GM21526 (cell line): ENCODE results near the gene ASF1B.

Experiments
- ATAC-seq: cut with Tn5 transposase; IDR thresholded peaks from one replicate; pipeline ENCODE4 v1.9.1; 2021; ENCODE audit warnings: moderate library complexity; ENCODE audit not compliant: unreplicated experiment, low FRiP score

The ASF1B gene

DNA sequence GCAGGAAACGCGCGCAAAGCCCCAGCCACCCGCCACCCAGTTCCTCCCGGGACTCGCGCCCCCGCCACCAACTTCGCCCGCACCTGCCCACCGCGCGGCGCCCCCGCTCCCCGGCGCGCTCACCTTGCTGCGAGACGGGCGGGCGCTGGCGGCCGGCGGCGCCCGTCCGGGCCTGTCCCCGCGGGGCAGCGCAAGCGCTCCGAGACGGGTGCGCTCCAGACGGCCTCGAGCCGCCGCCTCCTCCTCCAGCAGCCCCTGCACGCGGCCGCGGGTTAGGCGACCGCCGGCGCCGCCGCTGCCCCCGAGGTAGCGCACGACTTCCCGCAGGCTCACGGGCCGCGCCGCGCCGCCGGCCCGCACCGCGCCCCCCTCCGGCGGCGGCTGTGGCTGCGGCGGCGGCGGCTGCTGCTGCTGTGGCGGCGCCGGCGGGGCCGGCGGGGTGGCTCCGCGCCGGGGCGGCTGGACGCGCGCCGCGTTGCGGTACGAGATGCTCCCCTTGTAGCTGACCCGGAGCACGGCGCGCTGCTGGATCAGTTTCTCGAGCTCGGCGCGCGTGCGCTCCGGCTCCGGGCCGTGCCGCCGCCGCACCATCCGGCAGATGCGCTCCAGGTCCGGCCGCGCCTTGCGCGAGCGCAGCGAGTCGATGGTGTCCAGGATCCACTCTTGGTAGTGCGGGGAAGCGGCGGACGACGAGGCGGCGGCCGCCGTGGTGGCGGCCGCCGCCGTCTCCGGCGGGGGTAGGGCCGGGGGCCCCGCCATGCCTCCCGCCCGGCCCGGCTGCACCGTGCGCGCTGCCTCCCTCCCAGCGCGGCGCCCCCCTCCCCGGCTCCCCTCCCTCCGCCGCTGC, 46.5 kb downstream of the ASF1B start:
- no peak for ATAC-seq

DNA sequence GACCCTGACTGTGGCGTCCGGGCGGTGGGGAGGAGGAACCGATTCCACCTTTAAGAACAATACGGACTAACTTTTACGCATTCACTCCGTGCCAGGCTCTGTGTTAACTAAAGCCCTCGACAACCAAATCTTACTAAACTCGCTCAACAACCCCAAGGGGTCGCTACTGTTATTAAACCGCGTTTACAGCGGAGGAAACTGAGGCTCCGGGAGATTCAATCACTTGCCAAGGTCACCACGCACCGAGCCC, 47.1 kb downstream of the ASF1B start:
- ATAC-seq, result no peak

DNA sequence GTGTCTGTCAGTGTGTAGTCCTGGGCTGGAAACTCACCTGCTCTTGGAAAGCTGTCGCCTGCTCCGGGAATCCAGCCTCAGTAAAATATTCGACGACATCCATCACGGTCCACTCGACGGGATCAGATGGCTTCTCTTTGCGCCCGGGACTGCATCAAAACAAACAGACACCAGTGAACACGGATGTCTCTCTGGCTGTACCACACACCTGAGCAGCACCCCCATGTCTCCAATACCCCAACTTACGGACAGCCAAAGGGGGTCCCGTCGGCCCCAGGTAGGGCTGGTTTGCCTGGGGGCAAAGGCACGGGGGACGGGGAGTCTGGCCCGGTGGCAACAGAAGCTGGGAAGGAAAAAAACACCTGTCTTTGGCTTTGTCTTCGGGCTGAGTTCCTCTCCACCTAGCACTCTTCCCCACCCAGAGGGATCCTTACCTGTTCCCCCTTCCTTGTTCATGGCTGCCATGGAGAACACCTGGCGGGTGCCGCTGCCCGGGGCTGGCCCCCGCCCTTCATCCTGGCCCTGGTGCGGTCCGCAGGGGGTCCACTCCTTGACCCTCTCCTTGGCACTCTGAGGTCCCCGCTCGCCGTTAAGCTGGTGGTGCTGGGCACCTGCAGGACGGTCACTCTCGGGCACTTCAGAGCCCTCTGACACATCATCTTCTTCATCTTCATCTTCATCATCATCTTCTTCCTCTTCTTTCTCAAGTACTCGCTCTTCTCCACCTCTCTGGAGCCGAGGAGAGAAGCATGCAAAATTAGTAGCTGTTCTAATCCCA, 47.6 kb downstream of the ASF1B start:
- ATAC-seq, result no peak

DNA sequence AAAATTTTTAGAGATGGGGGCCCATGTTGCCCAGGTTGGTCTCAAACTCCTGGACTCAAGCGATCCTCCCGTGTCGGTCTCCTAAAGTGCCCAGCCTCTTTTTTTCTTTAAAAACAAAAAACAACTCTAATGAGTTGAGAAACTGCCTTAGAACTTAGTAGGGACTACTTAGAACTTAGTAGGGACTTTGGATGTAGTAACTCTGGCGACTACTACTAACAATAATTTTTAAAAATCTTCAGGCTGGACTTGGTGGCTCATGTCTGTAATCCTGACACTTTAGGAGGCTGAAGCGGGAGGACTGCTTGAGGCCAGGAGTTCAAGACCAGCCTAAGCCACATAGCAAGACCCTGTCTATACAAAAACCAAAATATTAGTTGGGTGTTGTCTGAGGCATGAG, 50.3 kb downstream of the ASF1B start:
- no peak for ATAC-seq

DNA sequence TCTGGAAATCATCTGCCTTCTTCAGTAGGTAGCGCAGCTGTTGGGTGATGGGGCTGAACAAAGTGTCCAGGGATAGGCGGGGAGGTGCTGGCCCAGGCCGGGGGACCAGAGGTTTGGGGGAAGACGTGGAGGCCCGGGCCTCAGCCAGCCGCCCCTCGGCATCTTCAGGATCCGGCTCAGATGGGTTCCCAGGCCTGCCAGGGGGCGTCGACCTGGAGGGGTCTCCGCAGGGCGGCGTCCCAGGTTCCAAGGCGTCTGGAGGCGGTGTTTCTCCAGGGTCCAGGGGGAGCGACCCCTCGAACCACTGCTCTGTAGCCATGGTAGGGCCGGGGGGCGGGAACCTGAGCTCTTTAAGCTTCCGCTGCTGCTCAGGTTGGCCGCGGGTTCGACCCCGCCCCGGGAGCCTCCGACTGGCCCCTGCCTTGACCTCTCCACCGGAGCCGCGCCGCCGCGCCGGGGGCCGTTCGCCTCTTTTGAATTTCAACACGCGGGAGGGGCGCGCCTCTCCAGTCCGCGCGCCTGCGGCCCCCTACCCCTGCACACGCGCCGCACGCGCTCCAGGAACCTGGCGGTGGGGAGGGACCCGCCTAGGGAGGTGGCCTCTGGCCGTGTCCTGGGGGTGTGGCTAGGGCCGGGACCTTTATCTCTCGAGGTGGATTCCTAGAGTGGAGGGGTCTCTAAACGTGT, 50.9 kb downstream of the ASF1B start, which contains the start of gene C19orf67:
TSS of gene C19orf67 (minus strand) at position 475 of the 687 bp plus-strand sequence. CDS start at position 319, 156 bp downstream.
- no peak for ATAC-seq

DNA sequence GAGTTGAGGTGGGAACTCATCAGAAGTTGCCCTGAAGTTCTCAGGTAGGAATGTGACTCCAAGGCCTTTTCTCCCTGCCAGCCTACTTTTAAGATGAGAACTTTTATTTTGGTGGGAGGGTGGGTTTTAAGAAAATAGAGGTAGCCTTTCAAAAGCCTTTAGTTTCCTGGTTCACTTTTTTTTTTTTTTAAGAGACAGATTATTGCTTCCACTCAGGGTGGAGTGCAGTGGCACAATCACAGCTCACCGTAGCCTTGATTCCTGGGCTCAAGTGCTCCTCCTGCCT, 53.8 kb downstream of the ASF1B start:
- ATAC-seq, result no peak

DNA sequence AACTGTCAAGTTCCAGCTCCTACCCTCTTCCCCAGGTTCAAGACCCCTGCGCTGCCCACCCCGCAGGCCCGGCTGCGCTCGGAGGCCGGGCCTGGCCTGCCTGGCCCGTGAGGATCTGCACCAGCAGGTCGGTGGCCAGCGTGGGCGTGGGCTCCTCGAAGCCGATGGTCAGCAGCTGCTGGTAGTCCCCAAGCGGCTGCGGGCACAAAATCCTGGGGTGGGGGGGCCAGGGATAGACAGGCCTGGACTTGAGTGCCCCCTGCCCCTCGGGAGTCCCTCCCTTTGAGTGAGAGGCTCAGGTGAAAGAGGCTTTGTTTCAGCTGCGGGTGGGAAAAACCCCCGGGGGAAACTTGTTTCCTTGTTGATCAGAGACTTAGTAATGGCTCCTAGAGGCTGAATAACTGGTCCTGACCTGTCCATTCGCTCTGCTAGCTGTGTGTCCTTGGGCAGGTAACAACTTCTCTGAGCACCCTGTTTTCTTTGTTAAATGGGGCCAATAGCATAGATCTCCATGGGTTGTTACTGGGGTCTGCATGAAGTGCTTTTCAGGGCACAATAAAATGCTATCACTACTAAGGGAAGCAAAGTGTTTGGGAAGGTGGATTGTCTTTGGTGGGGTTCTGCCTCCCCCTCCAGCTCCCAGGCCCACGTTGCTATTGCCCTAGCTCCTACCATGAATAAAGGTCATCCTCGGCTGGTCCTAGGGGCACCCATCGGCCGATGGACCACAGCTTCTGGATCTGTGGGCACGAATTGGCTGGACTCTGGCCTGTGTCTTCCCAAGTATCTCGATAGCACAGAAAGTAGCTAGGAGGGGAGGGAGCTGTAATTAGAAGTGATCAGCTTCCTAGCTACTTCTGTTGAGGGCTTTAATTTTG, 54.4 kb downstream of the ASF1B start:
- ATAC-seq, result no peak

DNA sequence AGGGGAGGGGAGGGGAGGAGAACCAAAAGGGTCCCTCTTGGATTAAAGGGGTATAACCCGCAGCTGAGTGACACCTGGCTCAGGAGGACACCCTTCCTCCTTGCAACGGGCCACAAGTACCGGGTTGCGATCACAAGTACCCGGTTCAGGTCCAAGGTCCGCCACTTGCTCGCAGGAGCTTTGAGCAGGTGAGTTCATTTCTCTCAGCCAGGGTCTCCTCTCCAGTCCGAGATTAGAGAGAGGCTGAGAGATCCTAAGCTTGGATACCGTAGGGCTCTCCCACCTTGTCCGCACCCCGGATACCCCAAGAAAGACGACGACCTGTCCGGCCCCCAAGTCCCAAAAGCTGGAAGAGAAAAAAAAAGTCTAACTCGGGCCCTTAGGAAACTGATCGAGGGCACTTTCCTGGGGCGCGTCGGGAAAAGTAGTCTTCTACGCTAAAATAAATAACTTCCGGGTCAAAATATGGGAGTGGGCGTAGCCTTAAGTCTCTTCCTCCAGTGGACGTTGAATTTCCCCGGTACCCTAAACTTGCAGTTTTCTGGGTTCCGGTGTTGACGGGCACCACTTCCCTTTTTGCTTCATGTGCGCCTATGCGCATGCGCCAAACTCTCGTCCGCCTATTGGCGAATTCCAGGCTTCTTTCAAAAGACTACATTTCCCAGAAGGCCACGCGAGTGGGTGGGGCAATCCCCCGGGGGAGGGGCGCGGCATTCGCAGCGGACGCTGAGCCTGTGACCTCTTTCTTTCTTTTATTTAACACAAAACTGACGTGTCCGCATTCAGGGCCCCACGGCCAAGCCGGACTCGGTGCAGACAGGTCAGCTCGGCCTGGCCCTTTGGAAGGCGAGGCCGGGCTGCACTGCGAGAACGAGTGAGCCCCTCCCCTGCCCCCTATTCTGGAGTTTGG, 55.2 kb downstream of the ASF1B start:
- peak; percentile 59 for ATAC-seq

DNA sequence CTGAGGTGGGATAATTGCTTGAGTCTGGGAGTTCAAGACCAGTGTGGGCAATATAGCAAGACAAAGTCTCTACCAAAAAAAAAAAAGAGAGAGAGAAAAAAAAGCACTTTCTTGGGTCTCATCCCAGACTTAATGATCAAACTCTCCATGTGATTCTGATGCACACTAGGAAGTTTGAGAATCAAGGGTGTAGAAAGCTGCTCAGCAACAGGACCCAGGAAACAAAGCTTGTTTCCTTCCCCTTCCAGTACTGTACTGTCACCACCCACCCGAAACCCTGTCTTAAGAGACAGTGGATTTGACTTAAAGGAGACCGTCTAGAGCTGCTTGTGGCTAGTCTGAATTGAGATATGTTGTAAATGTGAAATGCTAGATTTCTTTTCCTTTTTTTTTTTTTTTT, 58.0 kb downstream of the ASF1B start:
- ATAC-seq, result no peak

DNA sequence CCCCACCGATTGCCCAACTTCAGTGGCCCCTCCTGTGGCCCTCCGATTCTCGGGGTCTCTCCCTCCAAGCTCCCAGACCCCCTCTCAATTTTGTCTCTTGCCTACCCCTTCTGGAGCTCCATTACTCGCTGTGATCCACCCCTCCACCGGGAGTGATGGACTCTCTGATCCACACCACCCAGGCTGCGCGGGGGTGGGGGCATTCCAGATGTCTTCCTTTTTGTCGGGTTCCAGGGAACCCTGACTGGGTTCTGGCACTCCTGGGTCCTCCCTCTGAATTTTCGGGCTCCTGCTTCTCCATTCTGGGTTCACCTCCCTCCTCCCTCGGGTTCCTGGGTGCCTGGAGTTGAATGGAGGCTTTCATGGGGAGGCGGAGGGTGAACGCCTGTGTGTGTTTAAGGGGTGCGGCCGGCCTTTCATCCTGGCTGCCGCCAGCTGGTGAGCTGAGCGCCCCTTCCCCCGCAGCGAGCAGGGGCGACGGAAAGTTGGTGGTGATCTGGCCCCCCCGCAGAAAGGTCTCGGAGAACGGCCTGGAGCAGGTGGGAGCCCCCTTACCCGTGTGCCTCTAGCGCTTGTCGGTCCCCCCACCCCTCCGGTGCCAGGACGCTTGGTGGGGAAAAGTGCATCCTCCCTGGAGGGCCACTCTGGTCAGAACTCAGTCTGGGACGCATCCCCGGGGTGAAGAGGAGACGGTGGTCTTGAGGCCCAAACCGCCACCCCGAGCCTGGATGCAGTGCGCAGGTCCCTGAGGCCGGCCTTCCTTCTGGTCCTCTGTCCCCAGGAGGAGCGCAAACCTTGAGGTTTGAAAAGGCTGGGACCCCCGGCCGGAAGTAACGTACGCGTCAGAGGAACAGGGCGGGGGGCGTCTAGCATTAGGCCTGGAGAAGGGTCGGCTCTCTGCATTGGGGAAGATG, 62.2 kb downstream of the ASF1B start:
- ATAC-seq, result no peak

DNA sequence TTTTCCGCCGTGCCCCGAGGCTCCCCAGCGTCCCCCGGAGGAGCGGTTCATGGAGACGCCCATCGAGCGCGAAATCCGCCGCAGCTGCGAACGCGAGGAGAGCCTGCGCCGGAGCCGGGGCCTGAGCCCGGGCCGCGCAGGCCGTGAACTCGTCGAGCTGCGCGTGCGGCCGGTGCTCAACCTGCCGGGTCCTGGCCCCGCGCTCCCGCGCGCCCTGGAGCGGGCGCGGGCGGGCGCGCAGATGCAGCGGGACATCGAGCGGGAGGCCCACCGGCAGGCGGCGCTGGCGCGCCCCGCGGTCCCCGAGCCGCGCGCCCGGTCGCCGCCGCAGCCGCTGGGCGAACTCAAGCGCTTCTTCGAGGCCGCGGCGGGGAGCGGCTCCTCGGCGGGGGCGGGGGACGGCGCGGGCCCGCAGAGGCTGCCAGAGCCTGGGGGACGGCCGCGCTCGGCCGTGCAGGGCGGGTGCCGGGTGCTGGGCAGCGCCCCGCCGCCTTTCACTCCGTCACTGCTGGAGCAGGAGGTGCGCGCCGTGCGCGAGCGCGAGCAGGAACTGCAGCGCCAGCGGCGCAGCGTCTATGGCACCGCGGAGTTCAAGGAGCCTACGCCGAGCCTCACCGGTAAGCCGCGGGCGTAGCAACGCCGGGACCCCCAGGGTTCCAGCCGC, 63.0 kb downstream of the ASF1B start:
- peak; percentile 54 for ATAC-seq

DNA sequence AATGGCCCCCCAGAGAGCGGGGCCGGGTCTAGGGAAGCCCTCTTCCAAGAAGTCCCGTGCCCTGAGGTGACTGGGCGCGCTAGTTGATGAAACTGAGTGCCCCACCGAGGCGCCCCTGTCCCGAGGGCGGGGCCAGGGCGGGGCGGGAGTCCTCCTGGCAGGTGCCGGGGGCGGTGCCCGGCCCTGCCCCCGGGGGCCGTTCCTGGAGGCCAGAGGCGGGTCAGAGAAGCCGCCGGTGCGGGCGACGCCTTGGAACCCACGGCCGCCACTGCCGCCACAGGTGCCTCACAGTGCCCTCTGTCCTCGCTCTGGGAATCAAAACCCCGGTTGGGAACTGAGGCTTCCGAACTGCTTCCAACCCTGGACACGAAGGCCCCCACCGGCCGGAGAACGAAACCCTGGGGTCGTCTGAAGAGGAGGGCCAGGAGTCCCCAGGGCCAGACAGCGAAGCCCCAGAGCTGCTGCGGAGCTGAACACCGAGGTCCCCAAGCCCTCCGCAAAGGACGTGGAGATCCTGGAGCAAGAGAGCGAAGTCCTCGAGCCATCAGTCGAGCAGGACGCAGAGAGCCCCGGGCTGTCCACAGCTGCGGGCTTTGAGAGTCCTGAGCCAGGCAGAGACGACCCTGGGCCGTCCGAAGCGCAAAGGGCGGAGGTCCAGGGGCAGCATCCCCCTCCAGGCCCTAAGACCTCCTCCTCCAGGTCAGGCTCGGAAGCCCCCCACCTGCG, 63.7 kb downstream of the ASF1B start, which contains the start of gene MISP3:
TSS of gene MISP3 (plus strand) at position 252 of the 726 bp plus-strand sequence. CDS start 524 bp downstream, outside the sequence.
- ATAC-seq, result no peak

DNA sequence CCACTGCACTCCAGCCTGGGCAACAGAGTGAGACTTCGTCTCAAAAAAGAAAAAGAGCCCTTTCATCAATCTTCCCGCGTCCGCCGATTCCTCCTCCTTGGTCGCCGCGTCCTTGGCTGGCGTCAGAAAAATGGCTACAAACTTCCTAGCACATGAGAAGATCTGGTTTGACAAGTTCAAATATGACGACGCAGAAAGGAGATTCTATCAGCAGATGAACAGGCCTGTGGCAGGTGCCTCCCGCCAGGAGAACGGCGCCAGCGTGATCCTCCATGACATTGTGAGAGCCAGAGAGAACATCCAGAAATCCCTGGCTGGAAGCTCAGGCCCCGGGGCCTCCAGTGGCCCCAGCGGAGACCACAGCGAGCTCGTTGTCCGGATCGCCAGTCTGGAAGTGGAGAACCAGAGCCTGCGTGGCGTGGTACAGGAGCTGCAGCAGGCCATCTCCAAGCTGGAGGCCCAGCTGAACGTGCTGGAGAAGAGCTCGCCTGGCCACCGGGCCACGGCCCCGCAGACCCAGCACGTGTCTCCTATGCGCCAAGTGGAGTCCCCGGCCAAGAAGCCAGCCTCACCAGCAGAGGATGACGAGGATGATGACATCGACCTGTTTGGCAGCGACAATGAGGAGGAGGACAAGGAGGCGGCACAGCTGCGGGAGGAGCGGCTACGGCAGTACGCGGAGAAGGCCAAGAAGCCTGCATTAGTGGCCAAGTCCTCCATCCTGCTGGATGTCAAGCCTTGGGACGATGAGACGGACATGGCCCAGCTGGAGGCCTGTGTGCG, 65.9 kb downstream of the ASF1B start:
- no peak for ATAC-seq
